GM21381 (cell line): ENCODE data around the gene SNAPC3.
"Not testable (repeated sequence)": the region's sequence is repeated elsewhere in the genome, so short reads cannot be mapped to it uniquely, and the experiment has no call there.

Experiments used
- ATAC-seq: cut with Tn5 transposase; IDR thresholded peaks from one replicate; pipeline ENCODE4 v1.9.1; 2021; ENCODE audit warnings: mild to moderate bottlenecking, moderate library complexity; ENCODE audit not compliant: unreplicated experiment

Gene SNAPC3

GRCh38 chr9:15421990-15422371 lies 695 bp upstream of the SNAPC3 start:
- ATAC-seq = no peak

DNA sequence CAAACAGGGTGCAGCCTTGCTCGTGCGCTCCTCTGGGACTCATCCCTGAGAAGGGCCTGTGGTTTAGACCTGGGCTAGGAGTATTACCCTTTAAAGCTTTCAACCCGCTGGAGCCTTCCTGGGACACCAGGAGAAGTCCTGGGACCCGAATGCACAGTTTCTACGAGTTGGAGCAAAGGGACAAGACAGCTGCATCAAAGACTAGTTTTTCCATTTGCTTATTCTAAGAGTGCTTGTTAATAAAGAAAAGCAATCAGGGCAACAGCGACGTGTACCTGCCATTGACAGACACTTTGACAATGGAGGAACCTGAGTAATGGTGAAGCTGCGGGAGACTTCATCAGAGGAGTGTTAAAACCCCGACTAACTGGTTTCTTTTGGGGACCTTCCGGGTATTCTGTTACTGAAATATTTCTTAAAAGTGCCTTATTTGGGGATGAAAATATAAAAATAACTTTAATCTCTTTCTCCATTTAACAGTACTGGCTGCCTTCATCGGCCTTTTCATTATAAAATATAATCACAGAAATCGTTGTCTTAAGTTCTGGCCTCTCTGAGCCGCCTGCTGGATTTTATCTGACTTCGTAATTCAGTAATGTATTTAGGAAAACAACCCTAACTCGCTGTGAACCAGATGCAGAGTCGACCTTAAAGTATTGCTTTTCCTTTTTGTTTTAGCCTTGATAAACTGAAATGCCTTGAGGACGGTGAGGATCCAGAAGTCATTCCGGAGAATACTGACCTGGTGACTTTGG lies 732 bp downstream of the SNAPC3 start:
- no peak for ATAC-seq

DNA sequence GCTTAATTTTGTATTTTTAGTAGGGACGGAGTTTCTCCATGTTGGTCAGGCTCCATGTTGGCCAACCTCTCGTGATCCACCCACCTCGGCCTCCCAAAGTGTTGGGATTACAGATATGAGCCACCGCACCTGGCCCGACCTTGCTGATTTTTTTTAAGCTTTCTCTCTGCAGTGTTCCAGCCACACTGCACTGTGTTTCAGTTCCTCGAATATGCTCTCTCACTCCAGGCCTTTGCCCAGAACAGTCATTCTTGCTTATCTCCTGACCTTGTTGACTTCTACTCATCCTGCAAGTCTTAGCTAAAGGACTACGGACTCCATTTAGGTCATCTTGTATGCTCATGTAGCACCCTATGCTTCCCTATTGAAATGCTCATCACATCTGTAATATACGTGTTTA lies 3.3 kb downstream of the SNAPC3 start:
- ATAC-seq = peak; percentile 34

- ATAC-seq = not testable (repeated sequence)
Measured at GRCh38 chr9:15427702-15428101, 5.0 kb downstream of the SNAPC3 start.

DNA sequence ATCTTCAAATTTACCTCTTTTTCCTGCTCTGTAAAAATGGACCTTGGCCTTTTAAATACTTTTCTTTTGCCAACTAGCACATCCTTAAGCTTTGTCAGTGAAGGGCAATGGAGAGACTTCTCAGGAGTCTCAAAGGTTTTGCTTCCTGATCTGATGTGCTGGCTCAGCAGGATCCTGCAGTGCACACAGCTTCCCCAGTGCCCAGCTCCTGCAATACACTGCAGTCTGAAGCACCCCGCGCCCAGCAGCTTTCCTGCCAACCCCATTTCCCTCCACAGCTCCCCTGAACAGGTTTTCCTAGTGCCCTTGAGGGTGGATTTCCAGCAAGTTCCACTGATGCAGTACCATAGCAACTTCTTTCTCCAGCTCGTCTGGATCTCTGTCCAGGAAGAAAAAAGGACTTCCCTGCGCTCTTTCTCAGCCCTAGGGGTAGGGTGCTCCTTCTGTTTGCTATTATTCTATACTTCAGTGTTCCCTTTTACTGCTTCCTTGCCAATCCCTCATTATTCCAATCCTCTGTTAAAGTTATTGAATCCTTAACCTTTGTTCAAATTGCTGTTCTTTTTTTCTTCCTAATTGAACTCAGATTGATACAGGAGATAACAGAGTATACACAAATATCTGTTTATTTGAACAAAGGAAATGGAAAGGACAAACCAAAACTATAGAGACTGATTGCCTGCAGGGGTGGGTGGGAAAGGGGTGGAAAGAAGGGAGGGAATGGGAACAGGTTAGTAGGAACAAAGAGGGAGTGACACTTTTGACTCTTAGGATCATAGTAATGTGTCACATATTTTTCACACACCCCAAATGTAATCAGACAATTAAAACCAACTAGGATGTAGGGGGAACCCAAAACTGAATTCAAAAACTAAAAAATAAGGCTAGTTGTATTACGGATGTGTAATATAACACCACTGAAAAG lies 8.5 kb downstream of the SNAPC3 start:
- ATAC-seq = no peak

DNA sequence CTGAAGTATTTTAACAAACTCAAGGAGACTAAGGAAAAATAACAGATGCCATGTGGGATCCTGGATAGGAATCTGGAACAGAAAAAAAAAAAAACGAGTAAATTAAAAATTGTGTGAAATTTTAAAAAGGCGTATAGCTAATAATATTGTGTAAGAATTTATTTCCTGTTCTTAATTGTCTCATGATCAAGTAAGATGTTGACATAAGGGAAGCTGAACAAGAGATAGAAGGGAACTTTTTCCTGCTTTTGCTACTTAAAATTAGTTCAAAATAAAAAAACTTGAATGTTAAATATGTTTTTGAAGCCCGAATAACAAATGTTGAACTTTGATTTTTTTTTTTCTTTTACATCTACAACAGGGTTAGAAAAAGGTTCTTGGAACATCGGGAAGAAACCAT lies 10.5 kb downstream of the SNAPC3 start:
- no peak for ATAC-seq

- ATAC-seq = peak; percentile 65
Measured at GRCh38 chr9:15433661-15434060, 11.0 kb downstream of the SNAPC3 start.

GRCh38 chr9:15438891-15439290 lies 16.2 kb downstream of the SNAPC3 start:
- ATAC-seq = no peak

- not testable (repeated sequence) for ATAC-seq
Measured at GRCh38 chr9:15441841-15442240, 19.2 kb downstream of the SNAPC3 start.

DNA sequence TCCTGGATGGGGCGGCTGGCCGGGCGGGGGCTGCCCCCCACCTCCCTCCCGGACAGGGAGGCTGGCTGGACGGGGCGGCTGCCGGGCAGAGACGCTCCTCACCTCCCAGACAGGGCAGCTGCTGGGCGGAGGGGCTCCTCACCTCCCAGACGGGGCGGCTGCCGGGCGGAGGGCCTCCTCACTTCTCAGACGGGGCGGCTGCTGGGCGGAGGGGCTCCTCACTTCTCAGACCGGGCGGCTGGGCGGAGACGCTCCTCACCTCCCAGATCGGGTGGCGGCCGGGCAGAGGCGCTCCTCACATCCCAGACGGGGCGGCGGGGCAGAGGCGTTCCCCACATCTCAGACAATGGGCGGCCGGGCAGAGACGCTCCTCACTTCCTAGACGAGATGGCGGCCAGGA lies 19.6 kb downstream of the SNAPC3 start:
- not testable (repeated sequence) for ATAC-seq

DNA sequence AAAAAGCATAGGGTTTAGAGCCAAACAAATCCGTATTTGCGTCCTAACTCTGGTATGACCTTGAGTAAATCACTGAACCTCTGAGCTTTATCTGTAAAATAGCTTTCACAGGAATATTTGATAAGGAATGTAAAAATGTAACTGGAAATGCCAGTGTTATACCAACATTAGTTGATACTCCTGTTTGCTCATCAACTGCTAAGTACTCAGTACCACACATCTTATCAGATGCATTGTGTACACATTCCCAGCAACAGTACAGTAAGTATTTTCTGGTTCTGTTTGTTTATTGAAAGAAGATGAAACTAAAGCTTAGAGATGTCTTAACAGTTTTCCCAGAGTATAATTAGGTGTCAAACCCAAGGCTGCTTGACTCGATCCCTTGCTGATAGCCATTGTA lies 21.5 kb downstream of the SNAPC3 start:
- no peak for ATAC-seq

- no peak for ATAC-seq
Measured at GRCh38 chr9:15453956-15454355, 31.3 kb downstream of the SNAPC3 start.

DNA sequence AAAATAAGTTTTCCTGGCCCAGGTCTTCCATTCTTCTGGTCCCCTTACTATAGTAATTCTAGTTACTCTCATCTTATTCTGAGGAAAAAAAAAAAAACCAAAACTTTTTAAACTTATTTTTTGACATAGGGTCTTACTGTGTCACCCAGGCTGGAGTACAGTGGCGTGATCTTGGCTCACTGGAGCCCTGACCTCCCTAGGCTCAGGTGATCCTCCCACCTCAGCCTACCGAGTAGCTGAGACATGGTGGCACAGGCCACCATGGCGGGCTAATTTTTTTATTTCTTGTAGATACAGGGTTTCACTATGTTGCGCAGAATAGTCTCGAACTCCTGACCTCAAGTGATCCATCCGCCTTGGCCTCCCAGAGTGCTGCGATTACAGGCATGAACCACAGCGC lies 38.4 kb downstream of the SNAPC3 start:
- no peak for ATAC-seq

- ATAC-seq = no peak
Measured at GRCh38 chr9:15461601-15462000, 38.9 kb downstream of the SNAPC3 start.

- ATAC-seq = no peak
Measured at GRCh38 chr9:15468145-15468544, 45.5 kb downstream of the SNAPC3 start.

GRCh38 chr9:15469406-15469805 lies 46.7 kb downstream of the SNAPC3 start:
- ATAC-seq = no peak

DNA sequence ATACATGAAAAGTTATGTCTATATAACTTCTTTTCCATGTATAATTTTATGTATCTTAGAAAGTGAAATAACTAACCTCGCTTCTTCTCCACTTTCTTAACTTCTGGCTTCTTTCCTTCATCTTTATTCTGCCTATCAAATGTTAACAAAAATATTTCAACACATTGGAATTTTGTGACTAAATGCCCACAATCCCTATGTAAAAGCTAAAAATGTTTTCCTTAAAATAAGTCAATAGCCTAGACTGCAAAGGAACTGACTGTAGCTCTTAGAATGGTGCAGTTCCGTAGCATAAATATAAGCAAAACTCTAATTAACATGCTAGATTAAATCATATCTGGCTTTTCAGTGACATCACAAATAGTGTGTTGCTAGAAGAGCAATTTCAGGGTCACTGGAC lies 47.2 kb downstream of the SNAPC3 start:
- ATAC-seq = no peak

GRCh38 chr9:15475923-15476536 lies 53.4 kb downstream of the SNAPC3 start:
- ATAC-seq = no peak

GRCh38 chr9:15480028-15480427 lies 57.4 kb downstream of the SNAPC3 start:
- no peak for ATAC-seq

DNA sequence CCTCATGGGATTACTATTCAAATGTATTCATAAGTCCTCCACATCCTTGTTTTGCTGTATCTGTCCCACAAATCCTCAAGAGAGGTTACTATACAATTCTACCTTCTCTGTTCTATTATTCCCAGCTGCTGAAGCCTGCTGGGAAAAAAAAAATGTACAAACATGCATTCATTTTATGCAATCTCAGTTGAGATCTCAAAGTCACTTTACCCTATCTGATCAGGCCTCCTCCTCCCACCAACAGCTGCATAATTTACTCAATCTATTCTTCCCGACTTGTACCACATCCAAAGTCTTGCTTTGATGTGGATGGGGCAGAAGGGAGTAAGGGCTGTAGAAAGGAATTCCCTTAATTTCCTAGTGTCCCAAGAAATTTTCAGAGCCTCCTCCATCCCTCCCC lies 59.5 kb downstream of the SNAPC3 start:
- no peak for ATAC-seq

- no peak for ATAC-seq
Measured at GRCh38 chr9:15484802-15485201, 62.1 kb downstream of the SNAPC3 start.
